NCI-H2171 treated with DMSO at 0.1 percent for 48 hours (cell line): ENCODE results near the gene ZNRF4.
"Not testable (repeated sequence)": the region's sequence is repeated elsewhere in the genome, so short reads cannot be mapped to it uniquely, and the experiment has no call there.

Source experiments
- DNase-seq: peaks from one replicate; lab custom pipeline; 2025; lab: John Stamatoyannopoulos, UW

ZNRF4 gene

GRCh38 chr19:5477451-5478215 is 22.4 kb downstream of the ZNRF4 start:
- DNase-seq = no peak

DNA sequence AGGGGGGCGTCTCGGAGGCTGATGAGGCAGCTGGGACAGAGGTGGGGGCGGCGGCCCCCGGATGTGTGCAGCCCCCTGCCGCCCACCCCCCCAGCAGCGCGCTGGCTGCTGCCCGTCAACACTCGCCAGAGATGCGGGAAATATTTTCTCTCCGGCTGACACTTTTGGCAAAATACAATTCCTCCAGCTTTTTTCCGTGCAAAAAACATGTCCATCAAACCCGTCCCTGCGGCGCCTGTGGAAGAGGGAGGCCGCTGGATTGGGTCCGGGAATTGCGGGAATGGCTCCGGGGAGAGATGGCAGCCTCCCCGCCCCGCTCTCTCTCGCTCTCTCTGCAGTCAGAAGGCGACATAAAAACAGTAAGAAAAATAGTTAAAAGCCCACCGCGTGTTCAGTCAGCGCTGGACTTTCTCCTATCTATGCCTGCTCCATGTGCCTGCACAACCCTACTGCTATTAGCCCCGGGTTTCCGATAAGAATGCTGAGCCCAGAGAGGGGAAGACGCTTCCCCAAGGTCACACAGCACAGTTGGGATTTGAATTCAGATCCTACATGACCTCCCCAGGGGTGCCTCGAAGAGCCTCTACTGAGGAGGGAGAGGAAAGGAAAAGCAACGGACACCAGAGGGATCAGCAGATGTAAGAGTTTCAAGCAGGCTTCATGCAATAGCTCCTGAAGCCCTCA is 23.2 kb downstream of the ZNRF4 start:
- no peak for DNase-seq

DNA sequence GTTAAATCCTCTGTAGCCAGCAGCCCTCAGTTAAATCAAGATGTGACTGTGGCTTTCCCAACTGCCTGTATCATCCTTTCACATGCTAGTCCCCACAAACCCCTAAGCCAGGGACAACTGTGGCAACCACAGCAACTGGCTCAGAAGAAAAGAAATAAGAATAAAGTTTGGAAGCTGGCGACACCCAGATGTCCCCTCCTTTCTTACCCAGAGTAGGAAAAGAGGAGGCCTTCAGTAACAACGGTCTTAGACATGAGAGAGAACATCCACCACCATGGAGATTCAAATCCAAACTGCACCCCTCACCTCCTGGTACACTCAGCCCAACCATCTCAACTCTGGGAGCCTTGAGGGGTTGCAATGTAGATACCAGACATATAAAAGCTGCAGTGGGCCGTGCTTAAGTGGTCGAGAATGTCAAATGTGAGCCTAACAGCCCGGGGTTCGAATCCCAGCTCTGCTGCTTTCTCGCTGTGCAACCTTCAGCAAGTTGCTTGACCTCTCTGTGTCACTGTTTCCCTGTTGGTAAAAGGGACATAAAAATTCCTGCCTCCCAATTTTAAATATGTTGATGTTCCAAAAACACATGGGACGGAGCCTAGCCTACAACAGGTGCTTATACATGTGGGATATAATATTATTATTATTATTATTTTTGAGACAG is 23.8 kb downstream of the ZNRF4 start:
- DNase-seq = no peak

GRCh38 chr19:5479958-5480357 is 24.7 kb downstream of the ZNRF4 start:
- peak; percentile 82 for DNase-seq

DNA sequence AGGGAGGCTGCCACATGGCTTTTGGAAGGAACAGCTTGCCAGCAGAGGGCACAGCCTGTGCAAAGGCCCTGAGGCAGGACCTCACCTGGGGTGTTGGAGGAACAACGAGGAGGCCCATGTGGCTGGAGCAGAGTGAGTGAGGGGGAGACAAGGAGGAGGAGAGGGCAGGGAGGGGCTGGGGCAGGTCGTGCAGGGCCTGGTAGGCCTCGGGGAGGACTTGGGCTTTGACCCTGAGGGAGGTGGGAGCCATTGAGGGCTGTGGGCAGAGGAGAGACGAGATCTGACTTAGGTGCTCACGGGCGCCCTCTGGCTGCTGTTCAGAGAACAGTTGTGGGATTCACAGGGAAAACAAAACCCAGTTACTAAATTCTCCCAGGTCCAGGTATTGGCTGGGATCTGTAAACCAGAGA is 25.2 kb downstream of the ZNRF4 start:
- peak; percentile 20 for DNase-seq

- no peak for DNase-seq
These were observed 26.7 kb downstream of the ZNRF4 start for GRCh38 chr19:5481957-5482356.

- DNase-seq = peak; percentile 89
These were observed 29.4 kb downstream of the ZNRF4 start for GRCh38 chr19:5484398-5485285.

DNA sequence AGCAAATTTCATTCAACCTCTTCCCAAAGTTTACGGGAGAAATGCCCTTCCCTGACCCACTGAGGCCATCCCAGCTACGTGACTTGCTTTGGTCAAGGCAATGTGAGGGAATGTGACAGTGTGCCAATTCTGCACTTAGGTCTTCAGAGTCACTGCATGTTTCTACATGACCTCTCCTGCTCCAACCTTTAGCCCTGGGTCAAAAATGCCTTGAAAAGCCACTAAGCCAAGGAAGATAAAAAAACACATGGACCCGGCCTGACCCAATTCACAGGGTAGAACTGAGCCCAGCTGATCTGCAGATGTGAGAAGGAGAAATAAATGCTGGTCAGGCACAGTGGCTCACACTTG is 30.0 kb downstream of the ZNRF4 start:
- DNase-seq = no peak

DNA sequence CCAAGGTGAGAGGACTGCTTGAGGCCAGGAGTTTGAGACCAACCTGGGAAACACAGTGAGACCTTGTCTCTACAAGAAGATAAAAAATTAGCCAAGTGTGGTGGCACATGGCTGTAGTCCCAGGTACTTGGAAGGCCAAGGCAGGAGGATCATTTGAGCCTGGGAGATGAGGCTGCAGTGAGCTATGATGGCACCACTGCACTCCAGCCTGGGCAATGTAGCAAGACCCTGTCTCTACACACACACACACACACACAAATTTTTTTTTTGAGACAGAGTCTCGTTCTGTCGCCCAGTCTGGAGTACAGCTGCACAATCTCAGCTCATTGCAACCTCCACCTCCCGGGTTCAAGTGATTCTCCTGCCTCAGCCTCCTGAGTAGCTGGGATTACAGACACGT is 30.4 kb downstream of the ZNRF4 start:
- not testable (repeated sequence) for DNase-seq

- no peak for DNase-seq
These were observed 32.0 kb downstream of the ZNRF4 start for GRCh38 chr19:5487222-5487621.

DNA sequence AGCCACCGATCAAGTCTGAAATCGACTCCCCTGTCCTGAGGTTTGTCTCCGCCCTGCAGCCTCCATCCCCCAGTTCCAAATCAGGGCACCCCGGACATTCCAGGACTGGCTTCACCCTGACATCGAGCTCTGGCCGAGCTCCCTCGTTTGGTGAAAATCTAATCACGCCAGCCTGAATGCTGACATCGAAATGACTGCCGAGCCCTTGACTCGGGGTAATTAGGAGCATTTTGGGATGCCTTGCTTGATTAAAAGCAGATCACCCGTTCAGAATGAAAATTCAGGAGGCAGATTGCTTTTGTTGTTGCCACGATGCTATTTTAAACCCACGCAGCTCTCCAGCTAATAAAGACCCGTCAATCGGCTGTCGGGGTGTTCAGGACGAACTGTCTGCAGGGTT is 34.3 kb downstream of the ZNRF4 start:
- DNase-seq = no peak

GRCh38 chr19:5491565-5491964 is 36.3 kb downstream of the ZNRF4 start:
- no peak for DNase-seq

DNA sequence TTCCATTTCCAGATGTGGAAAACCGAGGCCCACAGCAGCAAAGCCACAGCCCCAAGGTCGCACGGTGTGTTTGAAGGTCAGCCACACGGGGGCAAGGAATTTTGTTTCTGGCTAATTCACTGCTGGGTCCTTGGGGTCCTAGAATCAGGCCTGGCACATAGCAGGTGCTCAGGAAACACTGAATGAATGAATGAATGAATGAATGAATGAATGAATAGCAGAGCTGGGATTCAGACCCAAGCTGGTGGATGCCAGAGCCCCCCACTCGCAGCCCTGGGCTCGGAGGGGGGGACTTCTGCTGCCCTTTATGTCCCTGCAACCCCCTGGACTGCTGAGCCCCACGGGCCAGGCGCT is 37.0 kb downstream of the ZNRF4 start:
- no peak for DNase-seq

GRCh38 chr19:5492635-5493409 is 37.6 kb downstream of the ZNRF4 start:
- DNase-seq = no peak

GRCh38 chr19:5494773-5495172 is 39.6 kb downstream of the ZNRF4 start:
- no peak for DNase-seq

DNA sequence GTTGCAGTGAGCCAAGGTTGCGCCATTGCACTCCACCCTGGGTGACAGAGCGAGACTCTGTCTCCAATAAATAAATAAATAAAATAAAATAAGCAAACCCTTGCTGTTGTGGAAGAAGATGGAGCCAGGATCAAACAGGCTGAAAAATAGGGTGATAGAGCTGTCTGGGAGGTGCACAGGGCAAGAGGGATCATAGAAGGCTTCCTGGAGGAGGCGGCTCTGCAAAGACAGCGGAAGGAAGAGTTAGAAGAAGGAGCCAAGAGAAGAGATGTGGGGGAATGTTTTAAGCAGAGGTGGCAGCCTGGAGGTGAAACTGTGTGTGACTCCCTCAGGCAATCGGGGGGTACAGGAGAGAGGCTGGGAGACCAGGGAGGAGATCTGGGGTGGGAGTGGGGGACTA is 40.6 kb downstream of the ZNRF4 start:
- no peak for DNase-seq

DNA sequence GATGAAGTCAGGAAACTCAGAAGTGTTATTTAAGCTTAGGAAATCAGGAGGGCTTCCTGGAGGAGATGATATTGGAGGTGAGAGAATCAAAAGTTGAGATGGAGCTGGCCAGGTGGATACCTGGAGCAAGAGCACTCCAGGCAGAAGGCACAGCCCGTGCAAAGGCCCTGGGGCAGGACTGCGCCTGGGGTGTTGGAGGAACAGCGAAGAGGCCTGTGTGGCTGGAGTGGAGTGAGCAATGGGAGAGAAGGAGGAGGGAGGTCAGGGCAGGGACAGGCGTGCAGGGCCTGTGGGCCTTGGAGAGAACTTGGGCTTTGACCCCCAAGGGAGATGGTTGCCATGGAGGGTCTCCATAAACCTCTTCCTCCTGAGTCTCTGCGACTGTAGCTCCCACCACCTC is 42.1 kb downstream of the ZNRF4 start:
- DNase-seq = no peak

- DNase-seq = no peak
These were observed 43.8 kb downstream of the ZNRF4 start for GRCh38 chr19:5498830-5499550.

DNA sequence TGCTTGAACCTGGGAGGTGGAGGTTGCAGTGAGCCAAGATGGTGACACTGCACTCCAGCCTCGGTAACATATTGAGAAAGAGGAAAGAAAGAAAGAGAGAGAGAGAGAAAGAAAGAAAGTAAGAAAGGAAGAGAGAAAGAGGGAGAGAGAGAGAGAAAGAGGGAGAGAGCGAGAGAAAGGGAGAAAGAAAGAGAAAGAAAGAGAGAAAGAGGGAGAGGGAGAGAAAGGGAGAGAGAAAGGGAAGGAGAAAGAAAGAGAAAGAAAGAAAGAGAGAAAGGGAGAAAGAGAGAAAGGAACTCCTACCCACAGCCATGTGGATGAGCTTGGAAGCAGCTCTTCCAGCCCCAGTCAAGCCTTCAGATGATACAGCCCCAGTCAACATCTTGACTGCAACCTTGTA is 46.7 kb downstream of the ZNRF4 start:
- no peak for DNase-seq

- DNase-seq = peak; percentile 4
These were observed 48.4 kb downstream of the ZNRF4 start for GRCh38 chr19:5503598-5503997.

- DNase-seq = peak; percentile 16
These were observed 48.9 kb downstream of the ZNRF4 start for GRCh38 chr19:5504114-5504513.
